Measurements from ENCODE around the gene ZBTB21. TPM values are rescaled to one million over a fixed set of nuclear protein-coding genes. Genes with fewer than 3 reads are reported as not detected.

ZBTB21 gene
- total and polyA plus RNA-seq, 9 of the 15 experiments (the other 6 are each of a cell fraction or from before 2014, with no cell fraction given), result 2.2 to 15.2 (median 8.7) TPM

DNA sequence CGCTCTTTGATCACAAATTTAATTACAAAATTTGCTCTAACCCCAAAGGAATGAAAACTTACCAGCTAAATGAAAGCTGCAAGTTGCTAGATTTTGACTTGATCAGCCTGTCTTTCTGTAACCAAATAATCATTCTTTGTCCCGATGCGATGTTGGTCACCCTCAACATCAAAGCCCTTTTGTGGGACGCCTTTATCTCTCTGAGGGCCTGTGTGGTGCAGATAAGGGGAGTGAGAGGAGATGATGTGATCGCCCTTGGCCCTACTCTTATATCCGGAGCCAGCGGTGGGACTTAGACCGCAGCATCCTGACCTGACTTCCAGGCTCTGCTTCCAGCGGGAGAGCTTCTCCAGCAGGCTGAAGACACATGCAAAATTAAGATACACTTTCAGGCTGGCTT lies 41.6 kb upstream of the ZBTB21 start (continued):
- TF ChIP-seq, protein P1, sequence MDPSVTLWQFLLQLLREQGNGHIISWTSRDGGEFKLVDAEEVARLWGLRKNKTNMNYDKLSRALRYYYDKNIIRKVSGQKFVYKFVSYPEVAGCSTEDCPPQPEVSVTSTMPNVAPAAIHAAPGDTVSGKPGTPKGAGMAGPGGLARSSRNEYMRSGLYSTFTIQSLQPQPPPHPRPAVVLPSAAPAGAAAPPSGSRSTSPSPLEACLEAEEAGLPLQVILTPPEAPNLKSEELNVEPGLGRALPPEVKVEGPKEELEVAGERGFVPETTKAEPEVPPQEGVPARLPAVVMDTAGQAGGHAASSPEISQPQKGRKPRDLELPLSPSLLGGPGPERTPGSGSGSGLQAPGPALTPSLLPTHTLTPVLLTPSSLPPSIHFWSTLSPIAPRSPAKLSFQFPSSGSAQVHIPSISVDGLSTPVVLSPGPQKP (CRISPR knock-in tag; IDR thresholded peaks at IDR 0.05), result no peak
- no peak for TF ChIP-seq PTTG1 (tag; IDR thresholded peaks at IDR 0.05; ENCODE audit: low read depth)
- TF ChIP-seq ZKSCAN8 (CRISPR knock-in tag; IDR thresholded peaks at IDR 0.05), result no peak
- TF ChIP-seq TFAM (CRISPR knock-in tag; conservative IDR thresholded peaks at IDR 0.05), result no peak
- TF ChIP-seq, protein P2, sequence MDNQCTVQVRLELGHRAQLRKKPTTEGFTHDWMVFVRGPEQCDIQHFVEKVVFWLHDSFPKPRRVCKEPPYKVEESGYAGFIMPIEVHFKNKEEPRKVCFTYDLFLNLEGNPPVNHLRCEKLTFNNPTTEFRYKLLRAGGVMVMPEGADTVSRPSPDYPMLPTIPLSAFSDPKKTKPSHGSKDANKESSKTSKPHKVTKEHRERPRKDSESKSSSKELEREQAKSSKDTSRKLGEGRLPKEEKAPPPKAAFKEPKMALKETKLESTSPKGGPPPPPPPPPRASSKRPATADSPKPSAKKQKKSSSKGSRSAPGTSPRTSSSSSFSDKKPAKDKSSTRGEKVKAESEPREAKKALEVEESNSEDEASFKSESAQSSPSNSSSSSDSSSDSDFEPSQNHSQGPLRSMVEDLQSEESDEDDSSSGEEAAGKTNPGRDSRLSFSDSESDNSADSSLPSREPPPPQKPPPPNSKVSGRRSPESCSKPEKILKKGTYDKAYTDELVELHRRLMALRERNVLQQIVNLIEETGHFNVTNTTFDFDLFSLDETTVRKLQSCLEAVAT (IDR thresholded peaks at IDR 0.05), result no peak
- no peak for TF ChIP-seq ZNF766 (CRISPR knock-in tag; conservative IDR thresholded peaks at IDR 0.05)
- TF ChIP-seq, protein P3, sequence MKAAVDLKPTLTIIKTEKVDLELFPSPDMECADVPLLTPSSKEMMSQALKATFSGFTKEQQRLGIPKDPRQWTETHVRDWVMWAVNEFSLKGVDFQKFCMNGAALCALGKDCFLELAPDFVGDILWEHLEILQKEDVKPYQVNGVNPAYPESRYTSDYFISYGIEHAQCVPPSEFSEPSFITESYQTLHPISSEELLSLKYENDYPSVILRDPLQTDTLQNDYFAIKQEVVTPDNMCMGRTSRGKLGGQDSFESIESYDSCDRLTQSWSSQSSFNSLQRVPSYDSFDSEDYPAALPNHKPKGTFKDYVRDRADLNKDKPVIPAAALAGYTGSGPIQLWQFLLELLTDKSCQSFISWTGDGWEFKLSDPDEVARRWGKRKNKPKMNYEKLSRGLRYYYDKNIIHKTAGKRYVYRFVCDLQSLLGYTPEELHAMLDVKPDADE (conservative IDR thresholded peaks at IDR 0.05; ENCODE audit: control insufficient read depth, low read depth, low read length), result no peak
- TF ChIP-seq XRCC3 (IDR thresholded peaks at IDR 0.05), result no peak
- TF ChIP-seq KDM5B (IDR thresholded peaks at IDR 0.05; ENCODE audit: insufficient replicate concordance, low read depth, low read length), result no peak
- TF ChIP-seq MCM7 (IDR thresholded peaks at IDR 0.05), result no peak
- TF ChIP-seq FOXM1 (IDR thresholded peaks at IDR 0.05; ENCODE audit: low read depth), result peak; percentile 73; the same call in 1 of the 2 replicates
- TF ChIP-seq FOXM1 (CRISPR knock-in tag; IDR thresholded peaks at IDR 0.05; ENCODE audit: low read depth), result no peak
- TF ChIP-seq FOXK1 (CRISPR knock-in tag; IDR thresholded peaks at IDR 0.05; ENCODE audit: borderline replicate concordance), result no peak
- no peak for TF ChIP-seq HNRNPLL (IDR thresholded peaks at IDR 0.05; ENCODE audit: low read depth, low read length, poor library complexity, severe bottlenecking)
- no peak for TF ChIP-seq ZFX (CRISPR knock-in tag; IDR thresholded peaks at IDR 0.05)
- no peak for TF ChIP-seq NFRKB (IDR thresholded peaks at IDR 0.05; ENCODE audit: low read depth)
- TF ChIP-seq KLF10 (CRISPR knock-in tag; IDR thresholded peaks at IDR 0.05), result no peak
- TF ChIP-seq, protein P4, sequence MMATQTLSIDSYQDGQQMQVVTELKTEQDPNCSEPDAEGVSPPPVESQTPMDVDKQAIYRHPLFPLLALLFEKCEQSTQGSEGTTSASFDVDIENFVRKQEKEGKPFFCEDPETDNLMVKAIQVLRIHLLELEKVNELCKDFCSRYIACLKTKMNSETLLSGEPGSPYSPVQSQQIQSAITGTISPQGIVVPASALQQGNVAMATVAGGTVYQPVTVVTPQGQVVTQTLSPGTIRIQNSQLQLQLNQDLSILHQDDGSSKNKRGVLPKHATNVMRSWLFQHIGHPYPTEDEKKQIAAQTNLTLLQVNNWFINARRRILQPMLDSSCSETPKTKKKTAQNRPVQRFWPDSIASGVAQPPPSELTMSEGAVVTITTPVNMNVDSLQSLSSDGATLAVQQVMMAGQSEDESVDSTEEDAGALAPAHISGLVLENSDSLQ (IDR thresholded peaks at IDR 0.05), result 0 out of 2 replicates have a peak, but pooled peaks have one; percentile 14
- TF ChIP-seq, protein P5, sequence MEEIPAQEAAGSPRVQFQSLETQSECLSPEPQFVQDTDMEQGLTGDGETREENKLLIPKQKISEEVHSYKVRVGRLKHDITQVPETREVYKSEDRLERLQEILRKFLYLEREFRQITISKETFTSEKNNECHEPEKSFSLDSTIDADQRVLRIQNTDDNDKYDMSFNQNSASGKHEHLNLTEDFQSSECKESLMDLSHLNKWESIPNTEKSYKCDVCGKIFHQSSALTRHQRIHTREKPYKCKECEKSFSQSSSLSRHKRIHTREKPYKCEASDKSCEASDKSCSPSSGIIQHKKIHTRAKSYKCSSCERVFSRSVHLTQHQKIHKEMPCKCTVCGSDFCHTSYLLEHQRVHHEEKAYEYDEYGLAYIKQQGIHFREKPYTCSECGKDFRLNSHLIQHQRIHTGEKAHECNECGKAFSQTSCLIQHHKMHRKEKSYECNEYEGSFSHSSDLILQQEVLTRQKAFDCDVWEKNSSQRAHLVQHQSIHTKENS (CRISPR knock-in tag; IDR thresholded peaks at IDR 0.05), result no peak
- no peak for TF ChIP-seq POLR2A (conservative IDR thresholded peaks at IDR 0.05)
- TF ChIP-seq MCM2 (IDR thresholded peaks at IDR 0.05; ENCODE audit: low read depth), result no peak
- peak; percentile 91 for TF ChIP-seq KLF16 (IDR thresholded peaks at IDR 0.05)
- peak; percentile 89 for TF ChIP-seq CBFA2T3 (IDR thresholded peaks at IDR 0.05)
- TF ChIP-seq CEBPB (tag; IDR thresholded peaks at IDR 0.05), result no peak
- TF ChIP-seq SLC30A9 (CRISPR knock-in tag; IDR thresholded peaks at IDR 0.05), result no peak

Data from K562 (cell line).